Neural cell (in vitro differentiated cells): ENCODE measurements around the gene STAT4. TPM values are rescaled to one million over a fixed set of nuclear protein-coding genes. Genes with fewer than 3 reads are reported as not detected.

ENCODE experiments used
- H2AFZ ChIP-seq: fragments of 200-600, 300-800 bp; sonication (generic), shearing (Covaris generic); 2 replicates; pipeline ENCODE4 v1.6.0; 2014; ENCODE audit warnings: low read depth, mild to moderate bottlenecking, antibody characterized with exemption, low read length, moderate library complexity
- H3F3A ChIP-seq: fragments of 200-600 bp; shearing (Covaris generic); 2 replicates; pipeline ENCODE4 v1.6.1; 2016; ENCODE audit warnings: mild to moderate bottlenecking, moderate library complexity, mixed read lengths, antibody characterized with exemption, low read length; ENCODE audit not compliant: insufficient read depth, poor library complexity, severe bottlenecking
- H3K27ac ChIP-seq: fragments of 200-600, 300-800 bp; sonication (generic), shearing (Covaris generic); 2 replicates; pipeline ENCODE4 v1.5.1; 2014; ENCODE audit warnings: mild to moderate bottlenecking, low read length, moderate library complexity
- H3K27me3 ChIP-seq: fragments of 300-800, 200-600 bp; sonication (generic), shearing (Covaris generic); 2 replicates; pipeline ENCODE4 v1.6.0; 2014; ENCODE audit warnings: mild to moderate bottlenecking, low read depth, low read length, moderate library complexity; ENCODE audit not compliant: insufficient read depth
- H3K36me3 ChIP-seq: fragments of 300-800, 200-600 bp; sonication (generic), shearing (Covaris generic); 2 replicates; pipeline ENCODE4 v1.5.1; 2014; ENCODE audit warnings: mild to moderate bottlenecking, antibody characterized with exemption, low read length, moderate library complexity; ENCODE audit not compliant: insufficient read depth
- H3K4me2 ChIP-seq: fragments of 300-800, 200-600 bp; sonication (generic), shearing (Covaris generic); 2 replicates; pipeline ENCODE4 v1.6.0; 2014; ENCODE audit warnings: mild to moderate bottlenecking, low read length
- H3K4me3 ChIP-seq: fragments of 300-800, 200-600 bp; sonication (generic), shearing (Covaris generic); 2 replicates; pipeline ENCODE4 v1.5.1; 2014; ENCODE audit warnings: mild to moderate bottlenecking, low read length, moderate library complexity
- H3K79me2 ChIP-seq: fragments of 200-600 bp; shearing (Covaris generic); replicated peaks from 2 replicates; pipeline ENCODE4 v1.6.0; 2014; ENCODE audit warnings: mild to moderate bottlenecking, low read length, moderate library complexity; ENCODE audit not compliant: insufficient read depth
- H3K9ac ChIP-seq: fragments of 300-800, 200-600 bp; sonication (generic), shearing (Covaris generic); 2 replicates; pipeline ENCODE4 v1.6.1; 2016; ENCODE audit warnings: mild to moderate bottlenecking, low read length, mixed read lengths
- H3K9me2 ChIP-seq: fragments of 200-600 bp; shearing (Covaris generic); 2 replicates; pipeline ENCODE4 v1.6.1; 2016; ENCODE audit warnings: mild to moderate bottlenecking, low read length, mixed read lengths; ENCODE audit not compliant: insufficient read depth
- H3K9me3 ChIP-seq: fragments of 200-600, 300-800 bp; sonication (generic), shearing (Covaris generic); 2 replicates; pipeline ENCODE4 v1.6.1; 2016; ENCODE audit warnings: mild to moderate bottlenecking, mixed run types, low read length, moderate library complexity, mixed read lengths
- H4K20me1 ChIP-seq: fragments of 200-600 bp; shearing (Covaris generic); 2 replicates; pipeline ENCODE4 v1.6.1; 2016; ENCODE audit warnings: mild to moderate bottlenecking, mixed run types; ENCODE audit not compliant: insufficient read depth
- CTCF ChIP-seq: fragments of 450-650 bp; IDR thresholded peaks from 2 replicates; pipeline ENCODE4 v1.5.1; 2014; ENCODE audit warnings: antibody characterized with exemption, mild to moderate bottlenecking, moderate library complexity; ENCODE audit not compliant: poor library complexity, severe bottlenecking
- EP300 ChIP-seq: fragments of 450-650 bp; conservative IDR thresholded peaks from 2 replicates; pipeline ENCODE4 v1.6.1; 2014; ENCODE audit warnings: antibody characterized with exemption, mild to moderate bottlenecking, moderate library complexity; ENCODE audit not compliant: poor library complexity, severe bottlenecking
- EZH2 ChIP-seq: fragments of 200-600, 300-800 bp; shearing (Covaris generic), sonication (generic); IDR thresholded peaks from 2 replicates; pipeline ENCODE4 v1.6.1; 2014; ENCODE audit warnings: antibody characterized with exemption, low read length, borderline replicate concordance, mild to moderate bottlenecking; ENCODE audit not compliant: insufficient read depth, poor library complexity, severe bottlenecking
- MXI1 ChIP-seq: fragments of 450-650 bp; conservative IDR thresholded peaks from 2 replicates; pipeline ENCODE4 v1.6.1; 2014; ENCODE audit warnings: antibody characterized with exemption, mild to moderate bottlenecking; ENCODE audit not compliant: poor library complexity, severe bottlenecking
- POLR2AphosphoS5 ChIP-seq: IDR thresholded peaks from 2 replicates; pipeline ENCODE4 v1.6.1; 2012
- RAD21 ChIP-seq: fragments of 450-650 bp; conservative IDR thresholded peaks from 2 replicates; pipeline ENCODE4 v1.6.1; 2014; ENCODE audit warnings: antibody characterized with exemption, mild to moderate bottlenecking, moderate library complexity
- REST ChIP-seq: IDR thresholded peaks from 2 replicates; pipeline ENCODE4 v1.6.1; 2012; ENCODE audit warnings: borderline replicate concordance
- SMC3 ChIP-seq: fragments of 450-650 bp; conservative IDR thresholded peaks from 2 replicates; pipeline ENCODE4 v1.6.1; 2014; ENCODE audit warnings: antibody characterized with exemption, mild to moderate bottlenecking, moderate library complexity; ENCODE audit not compliant: poor library complexity
- TAF1 ChIP-seq: IDR thresholded peaks from 2 replicates; pipeline ENCODE4 v1.6.1; 2012; ENCODE audit warnings: low read depth
- polyA plus RNA-seq: library from polyadenylated mRNA; depleted of rRNA; stranded (reverse); fragments of >200 nt; gene quantifications from 2 replicates; pipeline ENCODE4 v1.2.3, GENCODE V29; 2014

STAT4 gene
- polyA plus RNA-seq, 1 donor from 2014 or later, result 3.7 TPM

- TF ChIP-seq MXI1 (no peak), REST (no peak), CTCF (no peak), SMC3 (no peak), RAD21 (no peak), POLR2AphosphoS5 (no peak), TAF1 (no peak), EZH2 (no peak), EP300 (no peak)
- Histone ChIP-seq H3K4me2 (no peak overlapping the region), H3K9me2 (no peaks in the 10 kb centered on the region), H3K27ac (no peak overlapping the region), H3F3A (no peaks in the 10 kb centered on the region), H2AFZ (no peak overlapping the region), H3K9me3 (no peaks in the 10 kb centered on the region), H3K9ac (no peak overlapping the region), H3K36me3 (no peaks in the 10 kb centered on the region), H4K20me1 (no peaks in the 10 kb centered on the region), H3K27me3 (no peaks in the 10 kb centered on the region), H3K4me3 (no peak overlapping the region), H3K79me2 (no peaks in the 10 kb centered on the region)
Measured at GRCh38 chr2:191108331-191108730, 42.5 kb downstream of the STAT4 start.

- Histone ChIP-seq H4K20me1 (no peaks in the 10 kb centered on the region), H3K9me3 (no peaks in the 10 kb centered on the region), H3K79me2 (no peaks in the 10 kb centered on the region), H3K27me3 (no peaks in the 10 kb centered on the region), H2AFZ (no peak overlapping the region), H3K36me3 (no peaks in the 10 kb centered on the region), H3K27ac (no peak overlapping the region), H3K9me2 (no peaks in the 10 kb centered on the region), H3K4me3 (no peak overlapping the region), H3K9ac (no peak overlapping the region), H3K4me2 (no peak overlapping the region), H3F3A (no peaks in the 10 kb centered on the region)
- TF ChIP-seq MXI1, result no peak
Measured at GRCh38 chr2:191105082-191105481, 45.7 kb downstream of the STAT4 start.

- no peaks in the 10 kb centered on the region for H3K79me2 ChIP-seq
- no peak for TF ChIP-seq RAD21
- no peak overlapping the region for H3K9ac ChIP-seq
Measured at GRCh38 chr2:191103774-191104173, 47.0 kb downstream of the STAT4 start.

More at GRCh38 chr2:191103774-191104173, 47.0 kb downstream of the STAT4 start:
- no peaks in the 10 kb centered on the region for H3K36me3 ChIP-seq
- H3F3A ChIP-seq, result no peaks in the 10 kb centered on the region
- no peaks in the 10 kb centered on the region for H4K20me1 ChIP-seq
- H3K4me2 ChIP-seq, result no peak overlapping the region
- no peak overlapping the region for H3K27ac ChIP-seq
- H3K4me3 ChIP-seq, result no peak overlapping the region
- no peak overlapping the region for H2AFZ ChIP-seq
- no peaks in the 10 kb centered on the region for H3K9me2 ChIP-seq
- H3K27me3 ChIP-seq, result no peaks in the 10 kb centered on the region
- H3K9me3 ChIP-seq, result no peaks in the 10 kb centered on the region
